HEK293 (cell line): ENCODE results near the gene OR2V2.
A peak's percentile ranks its signal among the peaks of the same experiment; 100 is the strongest.

ENCODE experiments used
- GLI4 ChIP-seq: fragments of 450-650 bp; formaldehyde crosslinking; IDR thresholded peaks from 2 replicates; pipeline ENCODE4 v1.5.1; 2016; ENCODE audit warnings: missing biosample characterization, missing genetic modification characterization
- GLIS2 ChIP-seq: fragments of 450-650 bp; formaldehyde crosslinking; IDR thresholded peaks from 2 replicates; pipeline ENCODE4 v1.5.1; 2016; ENCODE audit warnings: missing biosample characterization, missing genetic modification characterization
- KLF1 ChIP-seq: fragments of 450-650 bp; formaldehyde crosslinking; IDR thresholded peaks from 2 replicates; pipeline ENCODE4 v1.5.1; 2016; ENCODE audit warnings: missing biosample characterization, missing genetic modification characterization
- KLF8 ChIP-seq: fragments of 450-650 bp; formaldehyde crosslinking; IDR thresholded peaks from 2 replicates; pipeline ENCODE4 v1.5.1; 2016; ENCODE audit warnings: missing biosample characterization, missing genetic modification characterization
- KLF9 ChIP-seq: fragments of 450-650 bp; formaldehyde crosslinking; IDR thresholded peaks from 2 replicates; pipeline ENCODE4 v1.5.1; 2016; ENCODE audit warnings: missing biosample characterization, missing genetic modification characterization, low read depth
- PRDM10 ChIP-seq: fragments of 450-650 bp; formaldehyde crosslinking; IDR thresholded peaks from 2 replicates; pipeline ENCODE4 v1.5.1; 2016; ENCODE audit warnings: missing biosample characterization, missing genetic modification characterization
- SP2 ChIP-seq: fragments of 450-650 bp; formaldehyde crosslinking; IDR thresholded peaks from 2 replicates; pipeline ENCODE4 v1.5.1; 2016; ENCODE audit warnings: missing biosample characterization, missing genetic modification characterization
- ZBTB10 ChIP-seq: fragments of 450-650 bp; formaldehyde crosslinking; IDR thresholded peaks from 2 replicates; pipeline ENCODE4 v1.5.1; 2016; ENCODE audit warnings: missing biosample characterization, missing genetic modification characterization
- ZBTB17 ChIP-seq: fragments of 450-650 bp; formaldehyde crosslinking; IDR thresholded peaks from 2 replicates; pipeline ENCODE4 v1.5.1; 2016; ENCODE audit warnings: missing biosample characterization, missing genetic modification characterization
- ZIC2 ChIP-seq: fragments of 450-650 bp; formaldehyde crosslinking; IDR thresholded peaks from 2 replicates; pipeline ENCODE4 v1.5.1; 2016; ENCODE audit warnings: missing biosample characterization, missing genetic modification characterization
- ZNF10 ChIP-seq: fragments of 450-650 bp; formaldehyde crosslinking; IDR thresholded peaks from 2 replicates; pipeline ENCODE4 v1.5.1; 2017; ENCODE audit warnings: missing biosample characterization, missing genetic modification characterization
- ZNF335 ChIP-seq: fragments of 450-650 bp; formaldehyde crosslinking; conservative IDR thresholded peaks from 2 replicates; pipeline ENCODE4 v1.5.1; 2016; ENCODE audit warnings: missing biosample characterization, missing genetic modification characterization
- ZNF423 ChIP-seq: fragments of 450-650 bp; formaldehyde crosslinking; IDR thresholded peaks from 2 replicates; pipeline ENCODE4 v1.5.1; 2016; ENCODE audit warnings: missing biosample characterization, missing genetic modification characterization
- ZNF449 ChIP-seq: fragments of 450-650 bp; formaldehyde crosslinking; IDR thresholded peaks from 2 replicates; pipeline ENCODE4 v1.5.1; 2017; ENCODE audit warnings: missing biosample characterization, mild to moderate bottlenecking, missing genetic modification characterization, moderate library complexity
- ZNF501 ChIP-seq: fragments of 450-650 bp; formaldehyde crosslinking; IDR thresholded peaks from 2 replicates; pipeline ENCODE4 v1.5.1; 2016; ENCODE audit warnings: missing biosample characterization, missing genetic modification characterization
- ZNF600 ChIP-seq: fragments of 450-650 bp; formaldehyde crosslinking; IDR thresholded peaks from 2 replicates; pipeline ENCODE4 v1.5.1; 2016; ENCODE audit warnings: missing biosample characterization, missing genetic modification characterization
- ZSCAN18 ChIP-seq: fragments of 450-650 bp; formaldehyde crosslinking; IDR thresholded peaks from 2 replicates; pipeline ENCODE4 v1.5.1; 2016; ENCODE audit warnings: missing biosample characterization, missing genetic modification characterization
- TF ChIP-seq, protein P1 (sequence below): fragments of 450-650 bp; formaldehyde crosslinking; IDR thresholded peaks from 2 replicates; pipeline ENCODE4 v1.5.1; 2017; ENCODE audit warnings: missing biosample characterization, missing genetic modification characterization

Gene OR2V2

DNA sequence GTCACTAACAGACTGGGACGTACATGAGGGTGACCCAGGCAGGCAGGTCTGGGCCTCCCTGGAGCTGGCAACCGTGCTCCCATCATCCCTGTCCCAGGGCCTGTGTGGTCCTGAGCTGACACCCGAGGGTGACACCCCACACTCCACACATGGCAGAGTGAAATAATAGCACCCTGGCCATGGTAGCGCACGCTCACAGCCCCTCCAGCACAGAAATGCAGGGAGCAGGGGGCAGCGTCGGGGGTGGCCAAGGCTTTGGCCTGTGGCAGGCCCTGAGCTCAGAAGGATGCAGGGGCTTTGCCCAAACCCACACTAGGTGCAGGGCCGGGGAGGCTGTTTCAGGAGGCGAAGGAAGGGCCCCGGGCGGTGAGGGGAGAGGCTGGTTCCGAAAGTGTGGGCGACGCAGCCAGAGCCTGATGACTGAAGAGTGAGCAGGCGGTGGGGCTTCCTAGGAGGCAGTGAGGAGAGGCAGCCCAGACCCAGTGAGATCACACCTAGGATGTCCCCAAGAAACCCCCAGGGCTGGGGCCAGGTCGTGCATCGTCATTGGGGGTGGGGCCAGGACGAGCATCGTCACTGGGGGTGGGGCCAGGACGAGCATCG, 12.9 kb downstream of the OR2V2 start (continued):
- TF ChIP-seq ZIC2 (tag by site-specific recombination) = peak; percentile 46
- TF ChIP-seq KLF9 (tag by site-specific recombination) = peak; percentile 31; the same call in 1 of the 2 replicates
- peak; percentile 43 for TF ChIP-seq SP2 (tag by site-specific recombination)
- 0 out of 2 replicates have a peak, but pooled peaks have one; percentile 13 for TF ChIP-seq KLF1 (tag by site-specific recombination)
- peak; percentile 98 for TF ChIP-seq ZNF335 (tag by site-specific recombination)
- peak; percentile 33; the same call in 1 of the 2 replicates for TF ChIP-seq KLF8
- TF ChIP-seq ZNF600 (tag by site-specific recombination) = peak; percentile 72
- peak; percentile 77 for TF ChIP-seq GLIS2
- peak; percentile 66 for TF ChIP-seq ZBTB17 (tag by site-specific recombination)
- no peak for TF ChIP-seq ZNF501 (tag by site-specific recombination)
- TF ChIP-seq ZBTB10 (tag by site-specific recombination) = 0 out of 2 replicates have a peak, but pooled peaks have one; percentile 38
- TF ChIP-seq PRDM10 (tag by site-specific recombination) = peak; percentile 24; the same call in 1 of the 2 replicates
- peak; percentile 96 for TF ChIP-seq ZNF10 (tag by site-specific recombination)
- TF ChIP-seq ZSCAN18 (tag by site-specific recombination) = no peak
- peak; percentile 72 for TF ChIP-seq ZNF449
- TF ChIP-seq, protein P1, sequence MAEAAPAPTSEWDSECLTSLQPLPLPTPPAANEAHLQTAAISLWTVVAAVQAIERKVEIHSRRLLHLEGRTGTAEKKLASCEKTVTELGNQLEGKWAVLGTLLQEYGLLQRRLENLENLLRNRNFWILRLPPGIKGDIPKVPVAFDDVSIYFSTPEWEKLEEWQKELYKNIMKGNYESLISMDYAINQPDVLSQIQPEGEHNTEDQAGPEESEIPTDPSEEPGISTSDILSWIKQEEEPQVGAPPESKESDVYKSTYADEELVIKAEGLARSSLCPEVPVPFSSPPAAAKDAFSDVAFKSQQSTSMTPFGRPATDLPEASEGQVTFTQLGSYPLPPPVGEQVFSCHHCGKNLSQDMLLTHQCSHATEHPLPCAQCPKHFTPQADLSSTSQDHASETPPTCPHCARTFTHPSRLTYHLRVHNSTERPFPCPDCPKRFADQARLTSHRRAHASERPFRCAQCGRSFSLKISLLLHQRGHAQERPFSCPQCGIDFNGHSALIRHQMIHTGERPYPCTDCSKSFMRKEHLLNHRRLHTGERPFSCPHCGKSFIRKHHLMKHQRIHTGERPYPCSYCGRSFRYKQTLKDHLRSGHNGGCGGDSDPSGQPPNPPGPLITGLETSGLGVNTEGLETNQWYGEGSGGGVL (tag by site-specific recombination) = peak; percentile 38; the same call in 1 of the 2 replicates
- TF ChIP-seq GLI4 (tag by site-specific recombination) = no peak
- TF ChIP-seq ZNF423 = peak; percentile 74; the same call in 1 of the 2 replicates
